AG04449 (cell line): ENCODE measurements around the gene ASPSCR1.
"Not testable (repeated sequence)": the region's sequence is repeated elsewhere in the genome, so short reads cannot be mapped to it uniquely, and the experiment has no call there.

Source experiments
- CTCF ChIA-PET: fragments of 350-600 bp; formaldehyde crosslinking; extraction: SDS; loops from one replicate; lab custom pipeline; 2021; ENCODE audit warnings: antibody characterized with exemption; lab: Yijun Ruan, JAX
- POLR2A ChIA-PET: fragments of 400-600, 350-600 bp; formaldehyde crosslinking; extraction: SDS; loops from one replicate; lab custom pipeline; 2020; ENCODE audit warnings: antibody characterized with exemption, inconsistent platforms; lab: Yijun Ruan, JAX
- DNase-seq: peaks from one replicate; pipeline ENCODE4 v3.0.0-alpha.2; 2010; ENCODE audit warnings: low read depth, low spot score
- H3K4me3 ChIP-seq: 2 replicates; pipeline ENCODE4 v1.5.1; 2011; ENCODE audit warnings: low read depth, mild to moderate bottlenecking, control low read depth, low read length
- CTCF ChIP-seq: IDR thresholded peaks from one replicate; pipeline ENCODE4 v1.5.1; 2011; ENCODE audit warnings: mild to moderate bottlenecking, moderate library complexity, low read length, control low read depth, inconsistent platforms; ENCODE audit not compliant: insufficient read depth; ENCODE audit errors: missing control alignments

ASPSCR1 gene

GRCh38 chr17:82036634-82037091 is 59.2 kb downstream of the ASPSCR1 start:
- no peak for DNase-seq
- peak overlapping the region; percentile 72 for H3K4me3 ChIP-seq
- ChIA-PET POLR2A (no interaction called here), CTCF (interaction anchor here (0.8 to 7.4 kb wide), 7 partner anchors 10 to 119 kb away, joined by 3 to 39 read pairs (median 5); partner anchors contain the start of genes CENPX, GPS1, LRRC45 and NOTUM)
- no peak for TF ChIP-seq CTCF

GRCh38 chr17:82037092-82037888 is 59.9 kb downstream of the ASPSCR1 start, which contains the start of gene DCXR:
Gene DCXR, minus strand, starts transcription at chr17:82037697. Its CDS starts 15 bp downstream, at chr17:82037682.
- DNase-seq: peak; percentile 49
- ChIA-PET CTCF (interaction anchor here (0.7 to 7.4 kb wide), 24 partner anchors 9 to 405 kb away, joined by 3 to 47 read pairs (median 4); partner anchors contain the start of genes CENPX, GPS1, LRRC45 and NOTUM), POLR2A (interaction anchor here (0.7 to 1.6 kb wide), 10 partner anchors 11 to 82 kb away, joined by 3 to 7 read pairs (median 4); partner anchors contain the start of genes CENPX, FASN, GPS1 and LRRC45)
- peak within 1 kb of the TSS; percentile 72 for H3K4me3 ChIP-seq
- TF ChIP-seq CTCF: peak; percentile 96

- DNase-seq: no peak
- POLR2A ChIA-PET: interaction anchor here (0.7 to 1.6 kb wide), 10 partner anchors 12 to 83 kb away, joined by 3 to 7 read pairs (median 4); partner anchors contain the start of genes CENPX, FASN, GPS1 and LRRC45
- TF ChIP-seq CTCF: no peak
- H3K4me3 ChIP-seq: peak overlapping the region; percentile 51
- CTCF ChIA-PET: interaction anchor here (0.7 to 7.4 kb wide), 21 partner anchors 9 to 404 kb away, joined by 3 to 47 read pairs (median 5); partner anchors contain the start of genes CENPX, GPS1, LRRC45 and NOTUM
Observed at GRCh38 chr17:82037889-82038195, 60.4 kb downstream of the ASPSCR1 start.

- not testable (repeated sequence) for H3K4me3 ChIP-seq, DNase-seq
- ChIA-PET CTCF (interaction anchor here (0.9 to 7.4 kb wide), 4 partner anchors 8 to 79 kb away, joined by 3 to 47 read pairs (median 22); partner anchors contain the start of genes GPS1, NOTUM and RFNG), POLR2A (interaction anchor here (1.6 kb wide), 1 partner anchor 15 kb away, joined by 4 read pairs; no protein-coding TSS in a partner anchor)
Observed at GRCh38 chr17:82038796-82039409, 61.5 kb downstream of the ASPSCR1 start.

- no peak for DNase-seq
- ChIA-PET POLR2A (no interaction called here), CTCF (interaction anchor here (0.9 to 7.4 kb wide), 4 partner anchors 9 to 80 kb away, joined by 3 to 47 read pairs (median 23); partner anchors contain the start of genes GPS1, NOTUM and RFNG)
- TF ChIP-seq CTCF: no peak
- no peak overlapping the region for H3K4me3 ChIP-seq
Observed at GRCh38 chr17:82039695-82040299, 62.4 kb downstream of the ASPSCR1 start.

- POLR2A ChIA-PET: no interaction called here
Observed at GRCh38 chr17:82041144-82041814, 63.9 kb downstream of the ASPSCR1 start.

More at GRCh38 chr17:82041144-82041814, 63.9 kb downstream of the ASPSCR1 start:
- no peak for DNase-seq
- CTCF ChIA-PET: interaction anchor here (1.0 to 7.4 kb wide), 4 partner anchors 10 to 87 kb away, joined by 3 to 47 read pairs (median 23); partner anchors contain the start of genes GPS1, NOTUM and RFNG
- no peak overlapping the region for H3K4me3 ChIP-seq
- no peak for TF ChIP-seq CTCF
